H9 (cell line): Measurements from ENCODE around the gene SDC3. TPM values are rescaled to one million over a fixed set of nuclear protein-coding genes. Genes with fewer than 3 reads are reported as not detected.

ENCODE experiments used
- DNase-seq: peaks from one replicate; pipeline ENCODE4 v3.0.0-alpha.2; 2017
- H2AFZ ChIP-seq: one replicate; pipeline ENCODE4 v1.6.1; 2013; ENCODE audit warnings: mild to moderate bottlenecking, low read length, control low read depth, moderate library complexity
- H2AK5ac ChIP-seq: 2 replicates; pipeline ENCODE4 v1.6.1; 2013; ENCODE audit warnings: low read length, control low read depth, mixed read lengths; ENCODE audit not compliant: insufficient read length
- H2BK120ac ChIP-seq: one replicate; pipeline ENCODE4 v1.6.1; 2013; ENCODE audit warnings: low read depth, mild to moderate bottlenecking, low read length, control low read depth, inconsistent platforms; ENCODE audit not compliant: poor library complexity, severe bottlenecking
- H2BK12ac ChIP-seq: 2 replicates; pipeline ENCODE4 v1.6.1; 2013; ENCODE audit warnings: low read length, control low read depth, mixed read lengths, low read depth; ENCODE audit not compliant: insufficient read length
- H2BK15ac ChIP-seq: 2 replicates; pipeline ENCODE4 v1.6.1; 2013; ENCODE audit warnings: low read depth, low read length, control low read depth
- H2BK20ac ChIP-seq: one replicate; pipeline ENCODE4 v1.6.1; 2013; ENCODE audit warnings: low read depth, mild to moderate bottlenecking, low read length, control low read depth, inconsistent platforms; ENCODE audit not compliant: poor library complexity, severe bottlenecking
- H2BK5ac ChIP-seq: 2 replicates; pipeline ENCODE4 v1.6.1; 2013; ENCODE audit warnings: low read length, control low read depth, mixed read lengths; ENCODE audit not compliant: insufficient read length
- H3K14ac ChIP-seq: 2 replicates; pipeline ENCODE4 v1.6.1; 2013; ENCODE audit warnings: low read length, control low read depth; ENCODE audit not compliant: insufficient read depth
- H3K18ac ChIP-seq: 2 replicates; pipeline ENCODE4 v1.6.1; 2013; ENCODE audit warnings: low read depth, mild to moderate bottlenecking, mixed read lengths, low read length, control low read depth; ENCODE audit not compliant: insufficient read length
- H3K23ac ChIP-seq: 2 replicates; pipeline ENCODE4 v1.6.1; 2013; ENCODE audit warnings: low read length, control low read depth, mixed read lengths, low read depth; ENCODE audit not compliant: insufficient read length
- H3K23me2 ChIP-seq: 2 replicates; pipeline ENCODE4 v1.6.1; 2013; ENCODE audit warnings: low read depth, mild to moderate bottlenecking, mixed read lengths, low read length, control low read depth; ENCODE audit not compliant: insufficient read length, poor library complexity, severe bottlenecking
- H3K27ac ChIP-seq: 2 replicates; pipeline ENCODE4 v1.5.1; 2013; ENCODE audit warnings: low read length, control low read depth, mixed read lengths, low read depth; ENCODE audit not compliant: insufficient read length
- H3K27me3 ChIP-seq: 2 replicates; pipeline ENCODE4 v1.6.1; 2013; ENCODE audit warnings: low read length, control low read depth, inconsistent platforms; ENCODE audit not compliant: insufficient read depth
- H3K4ac ChIP-seq: 2 replicates; pipeline ENCODE4 v1.6.1; 2013; ENCODE audit warnings: low read depth, mild to moderate bottlenecking, control low read depth, inconsistent platforms, low read length, moderate library complexity
- H3K4me1 ChIP-seq: 2 replicates; pipeline ENCODE4 v1.6.1; 2013; ENCODE audit warnings: low read length, control low read depth, inconsistent platforms; ENCODE audit not compliant: insufficient read depth
- H3K4me2 ChIP-seq: 2 replicates; pipeline ENCODE4 v1.6.1; 2013; ENCODE audit warnings: low read length, control low read depth, mixed read lengths; ENCODE audit not compliant: insufficient read length, insufficient read depth
- H3K56ac ChIP-seq: 2 replicates; pipeline ENCODE4 v1.6.1; 2013; ENCODE audit warnings: low read depth, mild to moderate bottlenecking, mixed read lengths, low read length, control low read depth; ENCODE audit not compliant: insufficient read length
- H3K79me1 ChIP-seq: 2 replicates; pipeline ENCODE4 v1.6.1; 2013; ENCODE audit warnings: low read depth, mild to moderate bottlenecking, moderate library complexity, low read length, control low read depth, inconsistent platforms; ENCODE audit not compliant: insufficient read depth, poor library complexity, severe bottlenecking
- H3K79me2 ChIP-seq: 2 replicates; pipeline ENCODE4 v1.6.1; 2013; ENCODE audit warnings: low read length, control low read depth, inconsistent platforms; ENCODE audit not compliant: insufficient read depth
- H3K9ac ChIP-seq: 2 replicates; pipeline ENCODE4 v1.6.1; 2013; ENCODE audit warnings: low read length, control low read depth, mixed read lengths; ENCODE audit not compliant: insufficient read length; ENCODE audit errors: extremely low read depth
- H3K9me3 ChIP-seq: one replicate; pipeline ENCODE4 v1.6.1; 2013; ENCODE audit warnings: low read depth, low read length, inconsistent platforms; ENCODE audit not compliant: control insufficient read depth
- H3T11ph ChIP-seq: one replicate; pipeline ENCODE4 v1.6.1; 2013; ENCODE audit warnings: mild to moderate bottlenecking, low read length, control low read depth, inconsistent platforms
- H4K20me1 ChIP-seq: one replicate; pipeline ENCODE4 v1.6.1; 2013; ENCODE audit not compliant: control insufficient read depth, insufficient read length, insufficient read depth
- H4K5ac ChIP-seq: 2 replicates; pipeline ENCODE4 v1.6.1; 2013; ENCODE audit warnings: low read depth, mild to moderate bottlenecking, mixed read lengths, low read length, control low read depth; ENCODE audit not compliant: insufficient read length
- H4K8ac ChIP-seq: replicated peaks from 2 replicates; pipeline ENCODE4 v1.6.1; 2013; ENCODE audit warnings: low read length, control low read depth, mixed read lengths, low read depth; ENCODE audit not compliant: insufficient read length
- H4K91ac ChIP-seq: 2 replicates; pipeline ENCODE4 v1.6.1; 2013; ENCODE audit warnings: low read depth, mild to moderate bottlenecking, moderate library complexity, mixed read lengths, low read length, control low read depth; ENCODE audit not compliant: insufficient read length
- H3K27ac Mint-ChIP-seq, 3 experiments: 2 replicates in 2 of 3; 3 replicates in 1 of 3; pipeline ENCODE4 v1.8.0; 2020 to 2021; ENCODE audit warnings: mixed read lengths in 3 of 3, mild to moderate bottlenecking in 1 of 3, moderate library complexity in 1 of 3
- H3K27me3 Mint-ChIP-seq: 2 replicates; pipeline ENCODE4 v1.8.0; 2021; ENCODE audit warnings: low read depth, mild to moderate bottlenecking, moderate library complexity, mixed read lengths
- H3K36me3 Mint-ChIP-seq, 3 experiments: 2 replicates in 2 of 3; 3 replicates in 1 of 3; pipeline ENCODE4 v1.8.0; 2020 to 2021; ENCODE audit warnings: low read depth in 3 of 3, mixed read lengths in 3 of 3; ENCODE audit not compliant: insufficient read depth in 1 of 3
- H3K4me1 Mint-ChIP-seq, 2 experiments: 2 replicates each; pipeline ENCODE4 v1.8.0; 2020; ENCODE audit warnings: mixed read lengths in 2 of 2
- H3K4me3 Mint-ChIP-seq, 2 experiments: 2 replicates in 1 of 2; 3 replicates in 1 of 2; pipeline ENCODE4 v1.8.0; 2020 to 2021; ENCODE audit warnings: mild to moderate bottlenecking in 2 of 2, mixed read lengths in 2 of 2, moderate library complexity in 1 of 2
- H3K9me3 Mint-ChIP-seq, 2 experiments: 2 replicates in 1 of 2; 3 replicates in 1 of 2; pipeline ENCODE4 v1.8.0; 2020; ENCODE audit warnings: mild to moderate bottlenecking in 2 of 2, mixed read lengths in 2 of 2, moderate library complexity in 1 of 2
- CTCF ChIP-seq: fragments of 200-600 bp; sonication (generic); conservative IDR thresholded peaks from 3 replicates; pipeline ENCODE4 v1.8.0; 2021; ENCODE audit warnings: antibody characterized with exemption, mild to moderate bottlenecking
- WGBS: extraction: QIAGEN DNeasy Blood & Tissue Kit; methylation state at CpG from one replicate; pipeline ENCODE4 v1.1.7; 2013; ENCODE audit warnings: missing lambda C conversion rate, low lambda C conversion rate, mixed read lengths; ENCODE audit not compliant: insufficient read length; ENCODE audit errors: extremely low coverage; 5-methylcytosine and 5-hydroxymethylcytosine counted together
- total RNA-seq: library from RNA; stranded (reverse); gene quantifications from 2 replicates; pipeline ENCODE4 v1.2.1, GENCODE V29; 2021

SDC3 gene
- total RNA-seq, 1 experiment from 2014 or later: 25.9 TPM

GRCh38 chr1:30894508-30894973 lies 14.0 kb downstream of the SDC3 start:
- peaks cover 0 to 5% (median 0%) of the 10 kb centered on the region in 3 experiments; a peak in 2 of 7 replicates for H3K36me3 Mint-ChIP-seq
- no peak overlapping the region for H2BK15ac ChIP-seq
- H3K56ac ChIP-seq: no peak overlapping the region
- no peaks in the 10 kb centered on the region for H3K79me1 ChIP-seq
- H3K9ac ChIP-seq: no peak overlapping the region
- H3K4ac ChIP-seq: no peak overlapping the region
- H4K91ac ChIP-seq: no peak overlapping the region
- H3K14ac ChIP-seq: no peak overlapping the region
- H3K27ac ChIP-seq: no peak overlapping the region
- no peak overlapping the region for H4K8ac ChIP-seq
- no peak overlapping the region for H4K5ac ChIP-seq
- no peak overlapping the region for H3T11ph ChIP-seq
- H4K20me1 ChIP-seq: no peaks in the 10 kb centered on the region
- DNase-seq: no peak
- H3K79me2 ChIP-seq: no peaks in the 10 kb centered on the region
- no peak overlapping the region for H3K4me2 ChIP-seq
- no peak overlapping the region for H3K18ac ChIP-seq
- H3K9me3 ChIP-seq: no peaks in the 10 kb centered on the region
- H3K27ac Mint-ChIP-seq: peak overlapping the region in 1 of 3 experiments; percentile 29; a peak in 1 of 7 replicates
- no peak for TF ChIP-seq CTCF
- no peak overlapping the region for H2BK20ac ChIP-seq
- H3K9me3 Mint-ChIP-seq: no peaks in the 10 kb centered on the region; a peak in 1 of 5 replicates
- H2AFZ ChIP-seq: no peak overlapping the region
- H3K23me2 ChIP-seq: no peaks in the 10 kb centered on the region
- H3K27me3 ChIP-seq: no peaks in the 10 kb centered on the region
- no peaks in the 10 kb centered on the region for H3K4me1 ChIP-seq
- H2BK5ac ChIP-seq: no peak overlapping the region
- no peak overlapping the region for H3K4me3 Mint-ChIP-seq
- no peak overlapping the region for H2BK12ac ChIP-seq
- no peak overlapping the region for H3K23ac ChIP-seq
- H2AK5ac ChIP-seq: no peak overlapping the region
- H2BK120ac ChIP-seq: no peak overlapping the region
- H3K27me3 Mint-ChIP-seq: peaks cover 2% of the 10 kb centered on the region
- WGBS: 100% methylated on average over 2 of the region's 7 CpGs
- H3K4me1 Mint-ChIP-seq: peaks cover 22 to 31% of the 10 kb centered on the region in 2 experiments
